Measurements from ENCODE around the gene ZGPAT. TPM values are rescaled to one million over a fixed set of nuclear protein-coding genes. Genes with fewer than 3 reads are reported as not detected.

Gene ZGPAT
- total and polyA plus RNA-seq, 2 donors (not counting 3 experiments of a cell fraction or from before 2014, with no cell fraction given): 23.1 to 29.3 TPM

DNA sequence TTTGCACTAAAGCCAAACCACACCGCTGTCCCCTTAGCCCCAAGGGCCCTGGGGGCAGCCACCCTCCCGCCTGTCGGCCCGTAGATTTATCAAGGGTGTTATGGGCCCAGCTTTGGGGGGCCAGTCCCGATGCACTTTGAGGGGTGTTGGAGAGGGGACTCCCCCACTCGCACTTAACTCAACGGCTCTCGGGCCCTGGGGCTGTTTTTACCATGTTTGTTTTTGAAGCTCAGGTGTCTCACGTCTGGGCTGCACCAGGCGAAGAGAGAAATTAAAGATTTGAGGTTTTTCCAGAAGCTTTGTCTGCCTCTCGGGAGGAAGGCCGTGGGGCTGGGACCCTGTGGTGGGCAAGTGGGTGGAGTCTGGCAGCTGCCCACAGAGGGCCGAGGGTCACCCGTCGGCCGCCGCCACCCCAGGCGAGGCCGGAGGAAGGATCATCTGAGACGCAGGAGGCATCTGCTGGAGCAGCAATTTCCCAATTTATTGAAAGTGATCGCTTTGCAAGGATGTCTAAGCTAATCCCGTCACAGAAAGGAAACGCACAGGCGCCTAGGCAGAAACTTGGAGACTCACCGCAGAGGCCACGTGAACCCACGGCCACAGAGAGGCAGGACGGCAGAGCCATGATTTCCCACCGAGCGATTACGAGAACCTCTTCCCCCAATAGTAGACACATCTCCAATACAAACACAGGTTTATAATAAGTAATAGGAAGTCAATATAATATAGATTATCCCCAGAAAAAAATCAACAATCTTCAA lies 35.6 kb downstream of the ZGPAT start:
- dilution Hi-C loops (cut with MboI; ENCODE audit: extremely low pct_ligation_motif_present, low sequenced_read_pairs) (no loop called here), intact Hi-C loops (cut with micrococcal nuclease) (no loop called here)
- H3K4me3 ChIP-seq (replicated peaks in 1 of 3; ENCODE audit: insufficient read depth in 1 of 3, low read depth in 1 of 3, low read length in 3 of 3): no peak overlapping the region
- H2AFZ ChIP-seq (ENCODE audit: low read depth, low read length): no peak overlapping the region
- no peaks in the 10 kb centered on the region for H3K79me2 ChIP-seq (ENCODE audit: control insufficient read depth, insufficient read depth, low read length)
- no peak overlapping the region for H3K9ac ChIP-seq (replicated peaks; ENCODE audit: extremely low read depth, insufficient read depth, low read length)
- ChIA-PET CTCF (no interaction called here), POLR2A (no interaction called here)
- BruUV-seq (replicated peaks): no TSS peak
- no peaks in the 10 kb centered on the region for H3K9me3 ChIP-seq (replicated peaks; ENCODE audit: control insufficient read depth, insufficient read depth, low read length)
- no peaks in the 10 kb centered on the region for H3K27me3 ChIP-seq (ENCODE audit: control insufficient read depth in 2 of 2, insufficient read depth in 2 of 2, low read length in 2 of 2)
- FAIRE-seq: no peak
- peaks cover 0 to 19% of the 10 kb centered on the region in 2 experiments for H3K36me3 ChIP-seq (ENCODE audit: control insufficient read depth in 2 of 2, extremely low read depth in 1 of 2, insufficient read depth in 2 of 2, low read length in 2 of 2)
- no peak overlapping the region for H3K27ac ChIP-seq (ENCODE audit: insufficient read depth, low read depth, low read length)
- H3K4me2 ChIP-seq (ENCODE audit: insufficient read depth, low read length): no peak overlapping the region
- no peaks in the 10 kb centered on the region for H3K9me1 ChIP-seq (replicated peaks; ENCODE audit: control insufficient read depth, extremely low read depth, insufficient read depth, low read length)
- DNase-seq (ENCODE audit: low read depth, low spot score): no peak
- TF ChIP-seq FOS (IDR thresholded peaks at IDR 0.05; ENCODE audit: borderline replicate concordance, insufficient read depth, low read length) (no peak), POLR2A (IDR thresholded peaks at IDR 0.05; ENCODE audit: low read depth, low read length) (no peak), JUN (IDR thresholded peaks at IDR 0.05; ENCODE audit: borderline replicate concordance, insufficient read depth, insufficient read length, low read depth) (no peak), EZH2 (IDR thresholded peaks at IDR 0.05; ENCODE audit: borderline replicate concordance, low read depth, low read length, severe bottlenecking) (no peak), MYC (IDR thresholded peaks at IDR 0.05; ENCODE audit: low read depth, low read length) (no peak), POLR2AphosphoS5 (IDR thresholded peaks at IDR 0.05; ENCODE audit: insufficient read depth, low read depth, low read length) (no peak), GATA2 (IDR thresholded peaks at IDR 0.05; ENCODE audit: insufficient read depth, insufficient read length, low read depth, low read length) (no peak)
- TF ChIP-seq, protein P1, sequence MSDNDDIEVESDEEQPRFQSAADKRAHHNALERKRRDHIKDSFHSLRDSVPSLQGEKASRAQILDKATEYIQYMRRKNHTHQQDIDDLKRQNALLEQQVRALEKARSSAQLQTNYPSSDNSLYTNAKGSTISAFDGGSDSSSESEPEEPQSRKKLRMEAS (IDR thresholded peaks at IDR 0.05; ENCODE audit: insufficient read depth, insufficient read length): no peak
- TF ChIP-seq, protein P2, sequence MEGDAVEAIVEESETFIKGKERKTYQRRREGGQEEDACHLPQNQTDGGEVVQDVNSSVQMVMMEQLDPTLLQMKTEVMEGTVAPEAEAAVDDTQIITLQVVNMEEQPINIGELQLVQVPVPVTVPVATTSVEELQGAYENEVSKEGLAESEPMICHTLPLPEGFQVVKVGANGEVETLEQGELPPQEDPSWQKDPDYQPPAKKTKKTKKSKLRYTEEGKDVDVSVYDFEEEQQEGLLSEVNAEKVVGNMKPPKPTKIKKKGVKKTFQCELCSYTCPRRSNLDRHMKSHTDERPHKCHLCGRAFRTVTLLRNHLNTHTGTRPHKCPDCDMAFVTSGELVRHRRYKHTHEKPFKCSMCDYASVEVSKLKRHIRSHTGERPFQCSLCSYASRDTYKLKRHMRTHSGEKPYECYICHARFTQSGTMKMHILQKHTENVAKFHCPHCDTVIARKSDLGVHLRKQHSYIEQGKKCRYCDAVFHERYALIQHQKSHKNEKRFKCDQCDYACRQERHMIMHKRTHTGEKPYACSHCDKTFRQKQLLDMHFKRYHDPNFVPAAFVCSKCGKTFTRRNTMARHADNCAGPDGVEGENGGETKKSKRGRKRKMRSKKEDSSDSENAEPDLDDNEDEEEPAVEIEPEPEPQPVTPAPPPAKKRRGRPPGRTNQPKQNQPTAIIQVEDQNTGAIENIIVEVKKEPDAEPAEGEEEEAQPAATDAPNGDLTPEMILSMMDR (IDR thresholded peaks at IDR 0.05; ENCODE audit: extremely low read depth in 1 of 2, insufficient read depth in 1 of 2, low read depth in 1 of 2, low read length in 2 of 2): no peak
- no peaks in the 10 kb centered on the region for H4K20me1 ChIP-seq (replicated peaks; ENCODE audit: control insufficient read depth, extremely low read depth, insufficient read depth, low read length)
- peaks cover 9% of the 10 kb centered on the region for H3K4me1 ChIP-seq (ENCODE audit: control insufficient read depth, extremely low read depth, insufficient read depth, low read length)
